GM11168 (cell line): ENCODE data around the gene LUZP2.

ENCODE experiments used
- in situ Hi-C: fragments of 300-500 bp; cut with MboI; formaldehyde crosslinking; loops from one replicate; pipeline ENCODE4 v1.12.0; 2022; ENCODE audit warnings: low sequenced_read_pairs; ENCODE audit not compliant: unreplicated experiment

Gene LUZP2

GRCh38 chr11:24779791-24780190 lies 282.9 kb downstream of the LUZP2 start:
- in situ Hi-C loops, result no loop called here

- in situ Hi-C loops, result no loop called here
These were observed 284.4 kb downstream of the LUZP2 start for GRCh38 chr11:24781288-24781687.

GRCh38 chr11:24793479-24793878 lies 296.6 kb downstream of the LUZP2 start:
- in situ Hi-C loops, result no loop called here

- in situ Hi-C loops, result no loop called here
These were observed 297.2 kb downstream of the LUZP2 start for GRCh38 chr11:24794064-24794463.

- in situ Hi-C loops, result no loop called here
These were observed 308.8 kb downstream of the LUZP2 start for GRCh38 chr11:24805671-24806070.

GRCh38 chr11:24808173-24808572 lies 311.3 kb downstream of the LUZP2 start:
- in situ Hi-C loops, result no loop called here

GRCh38 chr11:24819006-24819405 lies 322.2 kb downstream of the LUZP2 start:
- in situ Hi-C loops, result no loop called here

GRCh38 chr11:24819863-24820434 lies 323.1 kb downstream of the LUZP2 start:
- in situ Hi-C loops, result no loop called here

- in situ Hi-C loops, result no loop called here
These were observed 323.7 kb downstream of the LUZP2 start for GRCh38 chr11:24820541-24820940.

GRCh38 chr11:24828938-24829605 lies 332.2 kb downstream of the LUZP2 start:
- in situ Hi-C loops, result no loop called here

GRCh38 chr11:24833573-24833972 lies 336.7 kb downstream of the LUZP2 start:
- in situ Hi-C loops, result no loop called here

- in situ Hi-C loops, result no loop called here
These were observed 340.3 kb downstream of the LUZP2 start for GRCh38 chr11:24837112-24837511.

GRCh38 chr11:24842308-24842707 lies 345.5 kb downstream of the LUZP2 start:
- in situ Hi-C loops, result no loop called here

- in situ Hi-C loops, result no loop called here
These were observed 347.6 kb downstream of the LUZP2 start for GRCh38 chr11:24844406-24844805.

GRCh38 chr11:24848857-24849256 lies 352.0 kb downstream of the LUZP2 start:
- in situ Hi-C loops, result no loop called here

- in situ Hi-C loops, result no loop called here
These were observed 359.1 kb downstream of the LUZP2 start for GRCh38 chr11:24855951-24856350.

GRCh38 chr11:24859801-24860300 lies 363.0 kb downstream of the LUZP2 start:
- in situ Hi-C loops, result no loop called here

GRCh38 chr11:24861440-24861839 lies 364.6 kb downstream of the LUZP2 start:
- in situ Hi-C loops, result no loop called here

GRCh38 chr11:24866743-24867142 lies 369.9 kb downstream of the LUZP2 start:
- in situ Hi-C loops, result no loop called here

GRCh38 chr11:24870048-24870447 lies 373.2 kb downstream of the LUZP2 start:
- in situ Hi-C loops, result no loop called here

- in situ Hi-C loops, result no loop called here
These were observed 375.3 kb downstream of the LUZP2 start for GRCh38 chr11:24872186-24872585.
